NCI-H1048 (cell line): ENCODE data around the gene FCHSD2.

Source experiments
- DNase-seq: peaks from one replicate; lab custom pipeline; 2025; lab: John Stamatoyannopoulos, UW

FCHSD2 gene

DNA sequence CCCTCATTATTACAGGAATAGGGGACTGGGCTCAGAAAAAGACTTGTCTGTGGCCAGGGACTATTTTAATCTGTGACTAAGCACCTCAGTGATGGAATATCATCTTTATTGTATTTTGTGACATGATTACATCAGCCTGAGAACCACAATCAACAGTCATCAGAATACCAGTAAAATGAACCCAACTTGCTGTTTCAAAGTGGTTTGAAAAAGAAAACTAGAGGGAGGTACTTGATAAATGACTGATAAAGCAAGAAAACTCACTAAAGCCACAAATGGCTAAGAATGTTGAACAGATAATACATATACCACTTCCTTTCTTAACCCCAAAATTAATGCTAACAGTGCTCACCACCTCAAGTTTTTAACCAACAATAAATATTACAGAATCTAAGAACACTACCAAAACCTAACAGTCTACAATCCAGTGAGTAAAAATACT lies 172.2 kb downstream of the FCHSD2 start:
- no peak for DNase-seq

DNA sequence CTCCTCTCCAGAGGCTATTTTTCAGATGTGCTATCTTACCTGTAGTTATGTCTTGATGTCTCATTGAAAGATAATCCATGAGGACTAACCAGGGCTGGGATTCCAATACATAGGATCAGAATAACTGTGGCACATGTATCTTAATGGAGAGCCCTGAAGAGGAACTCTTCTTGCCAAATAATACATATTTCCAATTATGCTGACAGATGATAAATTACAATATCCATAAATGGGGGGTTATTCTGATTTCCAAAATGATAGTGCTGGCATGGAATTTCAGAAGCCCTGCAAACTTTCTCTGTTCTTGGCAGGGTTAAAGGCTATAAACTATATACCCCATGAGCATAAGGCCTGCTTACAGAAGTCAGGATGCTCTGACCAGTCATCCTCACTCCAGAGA lies 173.7 kb downstream of the FCHSD2 start:
- DNase-seq, result no peak

DNA sequence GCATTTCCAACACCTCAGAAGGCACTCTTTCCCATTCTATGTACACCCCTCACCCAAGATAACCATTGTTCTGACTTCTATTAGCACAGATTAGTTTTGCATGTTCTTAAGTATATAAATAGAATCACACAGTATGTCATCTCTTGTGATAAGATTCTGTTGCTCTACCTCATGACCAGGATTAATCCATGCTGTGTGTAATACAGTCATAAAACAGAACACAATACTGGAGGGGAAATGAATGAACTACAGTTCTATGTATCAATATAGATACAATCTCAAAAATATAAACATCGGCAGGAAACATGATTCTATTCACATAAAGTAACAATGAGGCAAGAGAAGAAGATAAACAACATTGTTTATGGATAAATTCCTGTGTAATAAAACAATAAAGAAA lies 176.4 kb downstream of the FCHSD2 start:
- DNase-seq, result no peak

GRCh38 chr11:72962717-72963116 lies 179.4 kb downstream of the FCHSD2 start:
- DNase-seq, result no peak

DNA sequence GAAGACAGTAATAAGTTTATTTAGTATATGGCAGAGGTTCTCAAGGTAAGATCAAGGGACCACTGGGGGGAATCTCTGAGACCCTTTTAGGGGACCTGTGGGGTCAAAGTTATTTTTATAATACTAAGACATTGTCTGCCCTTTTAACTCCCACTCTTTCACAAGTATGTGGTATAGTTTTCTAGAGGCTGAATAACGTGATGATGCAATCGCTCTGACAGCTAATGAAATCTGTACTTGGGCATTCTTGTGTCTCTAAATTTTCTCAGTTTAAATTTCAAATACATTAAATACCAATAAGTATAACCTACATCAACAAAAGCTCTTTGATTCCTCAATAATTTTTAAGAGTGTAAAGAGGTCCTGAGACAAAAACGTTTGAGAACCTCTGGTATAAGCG lies 180.0 kb downstream of the FCHSD2 start:
- DNase-seq, result no peak

GRCh38 chr11:72959998-72960731 lies 182.0 kb downstream of the FCHSD2 start:
- no peak for DNase-seq

GRCh38 chr11:72958791-72959190 lies 183.3 kb downstream of the FCHSD2 start:
- DNase-seq, result no peak

DNA sequence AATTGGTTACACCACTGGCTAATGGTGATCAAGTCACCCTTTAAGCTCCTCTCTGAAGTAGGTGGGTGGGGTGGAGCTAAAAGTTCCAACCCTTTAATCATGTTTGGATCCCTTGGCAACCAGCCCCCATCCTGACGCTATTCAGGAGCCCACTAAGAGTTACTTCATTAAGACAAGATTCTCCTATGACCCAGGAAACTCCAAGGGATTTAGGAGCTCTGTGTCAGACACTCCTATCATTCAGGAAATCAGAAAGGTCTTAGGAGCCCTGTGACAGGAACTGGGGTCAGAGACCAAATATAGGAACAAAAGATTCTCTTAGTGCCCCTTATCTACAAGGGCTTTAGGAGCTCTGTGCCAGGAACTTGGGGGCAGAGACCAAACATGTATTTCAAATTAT lies 186.7 kb downstream of the FCHSD2 start:
- DNase-seq, result no peak

DNA sequence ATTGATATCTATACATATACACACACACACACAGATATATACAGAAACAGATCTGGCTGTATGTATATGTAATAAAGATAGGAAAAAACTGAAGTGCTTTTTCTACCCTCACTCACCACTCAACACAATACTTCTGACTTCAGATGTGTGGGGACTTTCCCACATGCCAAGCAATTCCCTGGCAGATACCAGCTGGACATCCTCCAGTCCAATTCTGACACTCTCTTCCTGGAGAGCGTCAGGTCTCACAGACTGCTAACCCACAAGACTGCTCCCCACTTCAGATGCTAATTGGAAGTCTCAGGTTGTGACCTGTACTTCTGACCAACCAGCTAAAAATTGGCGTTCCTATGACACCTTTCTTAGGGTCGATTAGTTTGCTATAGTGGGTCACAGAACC lies 187.3 kb downstream of the FCHSD2 start:
- DNase-seq, result no peak

DNA sequence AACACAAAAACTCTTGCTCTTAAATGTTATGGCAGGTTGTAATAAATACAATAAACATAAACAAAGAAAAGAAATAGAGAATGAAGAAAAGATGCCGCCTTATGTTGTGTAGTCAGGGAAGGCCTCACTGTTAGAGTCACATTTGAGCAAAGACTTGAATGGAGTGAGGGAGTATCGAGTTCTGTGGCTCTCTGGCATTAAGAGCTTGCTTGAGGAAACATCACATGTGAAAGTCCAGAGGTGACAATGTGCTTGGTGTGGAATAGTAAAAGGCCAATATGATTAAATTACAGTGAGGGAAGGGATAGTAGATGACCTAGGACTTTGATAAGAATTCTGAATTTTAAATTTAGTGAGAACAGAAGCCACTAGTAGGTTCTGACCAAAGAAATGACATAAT lies 188.5 kb downstream of the FCHSD2 start:
- no peak for DNase-seq

DNA sequence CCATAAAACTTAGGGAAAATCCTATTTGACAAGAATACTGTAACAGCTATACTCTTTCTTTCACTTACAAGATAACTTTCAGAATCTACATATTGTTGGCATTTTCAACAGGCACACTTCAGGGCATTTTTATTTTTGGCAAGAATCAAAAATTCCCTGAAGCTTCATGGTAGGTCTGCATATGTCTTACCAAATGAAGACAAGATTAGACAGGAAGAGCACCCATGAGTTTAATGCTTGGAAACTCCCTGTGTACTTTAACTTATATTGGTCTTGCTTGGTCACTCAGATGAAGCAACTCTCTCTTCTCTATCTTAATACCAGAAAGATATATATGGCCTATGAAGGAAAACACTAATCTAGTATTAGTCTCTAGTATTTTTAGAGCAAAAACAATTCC lies 190.2 kb downstream of the FCHSD2 start:
- no peak for DNase-seq

DNA sequence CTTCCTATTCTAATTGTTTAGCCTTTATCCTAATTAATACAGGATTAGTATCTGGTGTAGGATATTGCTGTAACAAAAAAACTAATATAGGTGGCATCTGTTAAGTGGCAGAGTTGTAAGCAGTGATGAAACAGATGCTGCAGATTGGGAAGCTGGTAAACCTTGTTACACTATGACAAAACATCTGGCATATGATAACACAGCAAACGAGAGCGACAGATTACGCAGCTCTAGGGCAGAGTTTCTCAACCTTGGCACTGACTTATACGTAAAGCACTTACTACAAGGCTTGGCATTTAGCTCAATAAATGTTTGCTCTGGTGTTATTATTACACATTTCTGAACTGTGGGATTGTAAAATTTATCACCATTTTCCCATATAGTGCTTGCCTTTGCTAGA lies 190.9 kb downstream of the FCHSD2 start:
- no peak for DNase-seq

- DNase-seq, result no peak
Measured at GRCh38 chr11:72950685-72951084, 191.4 kb downstream of the FCHSD2 start.

- DNase-seq, result no peak
Measured at GRCh38 chr11:72947229-72947628, 194.9 kb downstream of the FCHSD2 start.

DNA sequence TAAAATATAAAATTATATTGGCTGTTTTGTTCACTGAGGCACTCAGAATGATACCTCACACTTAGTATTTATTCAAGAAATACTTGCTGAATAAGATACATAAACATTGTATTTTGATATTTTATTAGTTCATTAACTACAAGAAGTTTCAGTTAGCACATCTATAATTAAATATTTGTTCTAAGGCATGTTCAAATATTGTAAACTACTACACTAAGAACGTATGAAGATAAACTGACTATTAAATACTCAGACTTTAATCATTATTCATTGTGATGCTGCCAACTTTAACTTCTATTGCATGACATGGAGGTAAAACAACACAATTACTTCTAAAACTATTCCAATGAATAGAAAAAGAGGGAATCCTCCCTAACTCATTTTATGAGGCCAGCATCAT lies 198.5 kb downstream of the FCHSD2 start:
- no peak for DNase-seq

DNA sequence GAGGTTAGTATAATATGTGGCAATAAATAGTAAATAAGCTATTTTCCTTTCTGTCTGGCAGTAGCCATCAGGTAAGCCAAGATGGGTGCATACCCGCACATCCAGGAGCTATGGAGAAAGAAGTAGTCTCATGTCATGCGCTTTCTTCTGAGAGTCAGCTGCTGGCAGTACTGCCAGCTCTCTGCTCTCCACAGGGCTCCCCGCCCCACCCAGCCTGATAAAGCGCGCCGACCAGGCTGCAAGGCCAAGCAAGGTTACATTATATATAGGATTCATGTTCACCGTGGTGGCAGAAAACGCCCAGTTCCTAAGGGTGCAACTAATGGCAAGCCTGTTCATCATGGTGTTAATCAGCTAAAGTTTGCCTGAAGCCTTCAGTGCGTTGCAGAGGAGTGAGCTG lies 201.7 kb downstream of the FCHSD2 start:
- DNase-seq, result no peak

GRCh38 chr11:72939031-72939430 lies 203.1 kb downstream of the FCHSD2 start:
- DNase-seq, result no peak

DNA sequence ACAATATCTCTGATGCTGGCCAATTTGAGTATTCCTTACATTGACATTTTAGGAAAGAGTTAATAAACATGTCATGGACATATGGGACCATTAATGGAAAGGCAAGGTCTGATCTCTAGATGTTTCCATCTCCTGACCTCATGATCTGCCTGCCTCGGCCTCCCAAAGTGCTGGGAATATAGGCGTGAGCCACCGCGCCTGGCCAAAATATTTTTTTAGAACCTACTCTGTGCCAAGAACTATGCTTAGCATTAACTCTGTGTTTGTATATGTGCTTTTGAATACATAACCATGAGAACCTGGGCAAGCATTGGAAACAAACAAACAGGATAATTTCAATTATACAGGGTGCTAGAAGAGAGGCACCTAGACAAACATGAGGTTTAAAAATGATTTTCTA lies 204.7 kb downstream of the FCHSD2 start:
- no peak for DNase-seq

DNA sequence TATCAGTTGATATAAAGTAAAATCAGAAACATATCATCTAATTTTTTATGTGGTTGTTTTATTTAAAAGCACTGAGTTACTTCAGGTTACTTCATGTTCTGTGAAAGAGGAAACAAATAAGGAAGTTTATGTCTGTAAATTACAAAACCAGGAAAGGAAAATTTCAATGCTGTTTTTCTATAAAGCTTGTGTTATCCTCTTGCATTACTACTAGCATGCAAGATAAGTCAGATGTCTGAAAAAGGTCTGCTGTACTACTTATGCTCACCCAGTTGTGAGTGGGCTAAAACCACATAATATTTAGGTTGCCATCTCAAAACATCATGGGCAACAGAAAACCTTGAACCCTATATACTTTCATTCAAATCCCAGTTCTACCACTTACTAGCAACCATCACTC lies 206.4 kb downstream of the FCHSD2 start:
- no peak for DNase-seq

GRCh38 chr11:72932132-72932570 lies 210.0 kb downstream of the FCHSD2 start:
- DNase-seq, result no peak

DNA sequence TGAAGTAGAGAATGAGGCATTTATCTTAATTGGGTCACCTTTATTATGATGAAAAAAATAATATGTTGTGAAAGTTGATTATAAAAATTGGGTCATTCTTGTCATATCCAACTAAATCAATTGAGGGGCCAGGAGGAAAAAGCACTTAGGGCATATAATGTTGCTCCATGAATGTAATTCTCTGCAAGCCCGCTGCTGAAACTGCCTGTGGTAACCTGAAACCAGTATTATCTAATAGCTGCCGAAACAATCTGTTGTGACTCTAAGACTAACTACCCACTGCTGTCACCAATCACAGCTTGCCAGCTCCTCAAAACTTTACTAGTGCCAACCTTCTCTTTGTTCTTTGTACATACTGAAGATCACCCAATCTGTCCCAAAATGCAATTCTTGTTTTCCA lies 212.1 kb downstream of the FCHSD2 start:
- no peak for DNase-seq

DNA sequence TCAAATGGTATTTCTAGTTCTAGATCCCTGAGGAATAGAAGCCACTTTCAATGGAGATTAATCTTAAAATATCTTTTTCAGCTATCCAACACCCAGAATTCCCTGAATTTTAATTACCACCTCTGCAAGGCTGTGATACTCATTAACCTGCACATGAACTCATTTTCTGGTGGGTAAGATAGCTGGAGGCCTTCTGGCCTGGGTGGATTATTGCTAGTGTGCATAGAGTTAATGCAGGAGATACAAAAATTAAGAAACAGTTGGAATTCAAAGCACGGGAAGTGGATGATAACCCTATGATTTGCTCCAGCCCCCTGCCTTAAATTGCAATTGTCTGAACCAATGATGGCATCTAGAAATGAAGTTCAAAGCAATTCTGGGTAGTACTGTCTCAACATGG lies 212.9 kb downstream of the FCHSD2 start:
- DNase-seq, result no peak

- no peak for DNase-seq
Measured at GRCh38 chr11:72927380-72927779, 214.7 kb downstream of the FCHSD2 start.

- DNase-seq, result no peak
Measured at GRCh38 chr11:72926076-72926475, 216.0 kb downstream of the FCHSD2 start.
